ENCODE results near the gene SEPSECS.

DNA sequence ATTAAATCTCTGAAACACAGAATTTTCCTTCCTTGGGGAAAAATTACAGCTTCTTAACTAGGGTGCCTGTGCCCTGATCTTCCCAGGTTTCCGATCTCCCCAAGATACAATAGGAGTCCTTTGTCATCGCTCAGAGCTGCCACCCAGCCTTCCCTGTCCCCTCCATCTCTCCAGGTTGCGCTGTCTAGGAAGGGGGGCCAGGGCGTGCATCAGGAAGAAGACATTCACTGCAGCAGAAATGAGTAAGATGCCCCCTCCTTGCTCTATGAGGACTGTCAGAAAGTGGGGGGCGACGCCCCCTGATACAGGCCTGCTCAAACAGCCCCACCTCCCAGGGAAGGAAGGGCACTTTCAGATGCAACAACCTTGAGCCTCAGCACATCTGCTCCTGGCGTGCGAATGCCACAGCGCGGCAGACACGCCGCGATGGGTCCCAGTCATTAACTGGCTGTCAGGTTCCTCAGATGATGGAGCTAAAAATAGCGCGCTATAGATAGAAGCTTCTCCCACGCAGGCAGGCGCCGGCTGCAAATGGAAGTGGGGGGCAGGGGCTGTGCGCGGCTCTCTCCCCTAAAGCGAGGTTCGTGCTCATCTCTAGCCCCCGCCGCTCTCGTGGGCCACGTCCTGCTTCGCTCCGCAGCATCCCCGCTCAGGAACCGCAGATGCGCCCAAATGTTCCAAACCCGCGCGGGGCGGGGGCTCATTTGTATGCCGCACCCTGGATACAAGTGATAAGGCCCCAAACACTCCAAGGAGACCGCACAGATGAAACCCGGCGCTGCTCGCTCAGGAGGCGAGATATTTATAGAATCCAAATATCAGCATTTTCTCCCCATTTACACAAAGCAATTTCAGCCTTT, 71.9 kb downstream of the SEPSECS start:
- TF ChIP-seq GLIS3 (CRISPR knock-in tag; IDR thresholded peaks at IDR 0.05) (no peak), ZFP30 (CRISPR knock-in tag; IDR thresholded peaks at IDR 0.05) (no peak), SNAI2 (CRISPR knock-in tag; IDR thresholded peaks at IDR 0.05) (no peak), PPARA (CRISPR knock-in tag; IDR thresholded peaks at IDR 0.05; ENCODE audit: borderline replicate concordance) (no peak), ZC3H10 (CRISPR knock-in tag; IDR thresholded peaks at IDR 0.05) (no peak), ARNTL (CRISPR knock-in tag; IDR thresholded peaks at IDR 0.05; ENCODE audit: borderline replicate concordance, low read depth) (no peak)
- TF ChIP-seq, protein P1, sequence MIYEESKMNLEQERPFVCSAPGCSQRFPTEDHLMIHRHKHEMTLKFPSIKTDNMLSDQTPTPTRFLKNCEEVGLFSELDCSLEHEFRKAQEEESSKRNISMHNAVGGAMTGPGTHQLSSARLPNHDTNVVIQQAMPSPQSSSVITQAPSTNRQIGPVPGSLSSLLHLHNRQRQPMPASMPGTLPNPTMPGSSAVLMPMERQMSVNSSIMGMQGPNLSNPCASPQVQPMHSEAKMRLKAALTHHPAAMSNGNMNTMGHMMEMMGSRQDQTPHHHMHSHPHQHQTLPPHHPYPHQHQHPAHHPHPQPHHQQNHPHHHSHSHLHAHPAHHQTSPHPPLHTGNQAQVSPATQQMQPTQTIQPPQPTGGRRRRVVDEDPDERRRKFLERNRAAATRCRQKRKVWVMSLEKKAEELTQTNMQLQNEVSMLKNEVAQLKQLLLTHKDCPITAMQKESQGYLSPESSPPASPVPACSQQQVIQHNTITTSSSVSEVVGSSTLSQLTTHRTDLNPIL (CRISPR knock-in tag; IDR thresholded peaks at IDR 0.05; ENCODE audit: low read depth) = no peak
- TF ChIP-seq, protein P2, sequence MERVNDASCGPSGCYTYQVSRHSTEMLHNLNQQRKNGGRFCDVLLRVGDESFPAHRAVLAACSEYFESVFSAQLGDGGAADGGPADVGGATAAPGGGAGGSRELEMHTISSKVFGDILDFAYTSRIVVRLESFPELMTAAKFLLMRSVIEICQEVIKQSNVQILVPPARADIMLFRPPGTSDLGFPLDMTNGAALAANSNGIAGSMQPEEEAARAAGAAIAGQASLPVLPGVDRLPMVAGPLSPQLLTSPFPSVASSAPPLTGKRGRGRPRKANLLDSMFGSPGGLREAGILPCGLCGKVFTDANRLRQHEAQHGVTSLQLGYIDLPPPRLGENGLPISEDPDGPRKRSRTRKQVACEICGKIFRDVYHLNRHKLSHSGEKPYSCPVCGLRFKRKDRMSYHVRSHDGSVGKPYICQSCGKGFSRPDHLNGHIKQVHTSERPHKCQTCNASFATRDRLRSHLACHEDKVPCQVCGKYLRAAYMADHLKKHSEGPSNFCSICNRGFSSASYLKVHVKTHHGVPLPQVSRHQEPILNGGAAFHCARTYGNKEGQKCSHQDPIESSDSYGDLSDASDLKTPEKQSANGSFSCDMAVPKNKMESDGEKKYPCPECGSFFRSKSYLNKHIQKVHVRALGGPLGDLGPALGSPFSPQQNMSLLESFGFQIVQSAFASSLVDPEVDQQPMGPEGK (CRISPR knock-in tag; IDR thresholded peaks at IDR 0.05; ENCODE audit: borderline replicate concordance) = no peak
